GM12865 (cell line): ENCODE results near the gene TTC33.

Source experiments
- DNase-seq: peaks from one replicate; pipeline ENCODE4 v3.0.0; 2010; ENCODE audit warnings: low read depth
- H3K4me3 ChIP-seq: 2 replicates; pipeline ENCODE4 v1.5.1; 2011; ENCODE audit warnings: mild to moderate bottlenecking, low read depth, low read length, control low read depth
- CTCF ChIP-seq: IDR thresholded peaks from 2 replicates; pipeline ENCODE4 v1.5.1; 2011; ENCODE audit warnings: low read length, control low read depth, low read depth, inconsistent platforms; ENCODE audit not compliant: insufficient read depth; ENCODE audit errors: missing control alignments

TTC33 gene

DNA sequence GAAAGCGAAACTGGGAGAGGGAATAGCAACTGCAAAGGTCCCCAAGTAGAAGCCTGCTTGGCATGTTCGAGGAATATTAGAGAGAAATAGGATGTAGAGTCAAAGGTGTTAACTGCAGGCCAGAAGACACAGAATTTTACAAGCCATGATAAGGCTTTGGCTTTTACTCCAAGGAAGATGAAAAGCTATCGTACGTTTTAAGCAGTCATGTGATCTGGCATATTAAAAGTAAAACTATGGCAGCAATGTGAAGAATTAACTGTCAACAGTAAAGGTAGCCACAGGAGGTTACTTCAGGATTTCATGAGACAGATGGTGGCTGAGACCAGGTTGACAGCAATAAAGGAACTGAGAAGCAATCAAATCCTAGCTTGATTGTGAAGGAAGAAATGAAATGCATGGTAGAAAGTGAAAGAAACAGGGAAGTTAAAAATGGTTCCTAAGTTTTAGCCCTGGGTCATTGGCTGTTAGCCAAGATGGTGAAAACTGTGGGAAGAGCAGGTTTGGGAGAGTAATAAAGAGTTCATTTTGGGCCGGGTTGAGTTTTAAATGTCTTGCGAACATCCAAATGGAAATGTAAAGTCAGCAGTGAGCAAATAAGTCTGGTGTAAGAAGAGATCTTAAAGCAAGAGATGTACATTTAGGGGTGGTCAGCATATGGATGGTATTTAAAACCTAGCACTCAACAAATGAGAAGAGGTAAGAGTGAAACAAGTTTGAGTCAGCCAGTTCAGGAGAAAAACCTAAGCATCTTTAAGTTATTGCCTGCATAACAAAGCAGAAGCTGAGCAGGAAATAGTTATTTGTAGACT is 20.3 kb upstream of the TTC33 start:
- H3K4me3 ChIP-seq, result no peak overlapping the region
- no peak for TF ChIP-seq CTCF
- DNase-seq, result no peak

DNA sequence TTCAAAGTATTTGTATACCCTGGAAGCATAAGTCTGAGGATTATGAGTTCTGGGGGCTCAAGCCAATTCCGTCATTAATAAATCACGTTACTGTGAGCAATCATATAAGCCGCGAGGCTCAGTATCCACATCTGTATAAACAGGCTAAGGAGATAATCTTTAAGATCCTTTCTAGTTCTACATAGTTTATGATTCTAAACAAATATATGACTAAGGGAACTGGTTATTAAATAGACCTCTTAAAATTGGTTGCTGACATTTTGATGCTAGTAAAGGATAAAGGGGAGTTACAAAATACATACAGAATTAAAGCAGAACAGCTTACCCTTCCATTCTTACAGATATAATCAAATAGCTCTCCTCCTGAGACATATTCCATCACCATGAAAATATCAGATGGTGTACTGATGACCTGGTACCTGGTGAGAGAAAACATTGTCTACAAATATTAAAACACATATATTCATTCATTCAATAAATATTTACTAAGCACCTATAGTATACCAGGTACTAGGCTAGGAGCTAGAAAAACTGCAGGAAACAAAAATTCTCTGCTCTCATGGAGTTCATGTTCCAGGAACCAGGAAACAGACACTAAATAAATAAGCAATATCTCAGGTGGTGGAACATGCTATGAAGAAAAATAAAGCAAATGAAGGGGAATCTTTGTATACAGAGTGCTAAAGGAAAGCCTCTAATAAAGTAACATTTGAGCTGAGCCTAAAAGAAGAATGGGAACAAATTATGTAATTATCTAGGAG is 19.5 kb upstream of the TTC33 start:
- TF ChIP-seq CTCF, result no peak
- DNase-seq, result no peak
- H3K4me3 ChIP-seq, result no peak overlapping the region

DNA sequence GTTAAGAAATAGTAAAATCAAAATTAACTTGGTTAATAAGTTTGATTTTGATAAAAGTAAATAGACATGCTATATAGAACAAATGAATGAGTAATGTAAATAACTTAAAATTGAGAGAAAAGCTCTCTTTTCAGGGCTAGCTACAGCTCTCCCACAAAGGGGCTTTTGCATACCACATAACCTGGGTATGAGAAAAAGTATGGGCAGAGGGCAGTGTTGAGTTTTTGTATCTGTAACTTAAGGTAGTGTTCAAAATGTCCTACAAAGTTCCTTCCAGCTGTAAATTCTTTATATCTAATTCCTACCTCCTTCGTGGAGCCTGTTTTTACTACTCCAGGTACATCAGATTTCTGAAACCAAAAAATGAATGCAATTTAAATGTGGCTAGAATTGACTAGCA is 18.9 kb upstream of the TTC33 start:
- no peak for TF ChIP-seq CTCF
- H3K4me3 ChIP-seq, result no peak overlapping the region
- no peak for DNase-seq

GRCh38 chr5:40770764-40771163 is 15.0 kb upstream of the TTC33 start:
- DNase-seq, result no peak

GRCh38 chr5:40762705-40763104 is 6.9 kb upstream of the TTC33 start:
- DNase-seq, result no peak
- no peak for TF ChIP-seq CTCF
- H3K4me3 ChIP-seq, result no peak overlapping the region

More at GRCh38 chr5:40770764-40771163, 15.0 kb upstream of the TTC33 start:
- no peak overlapping the region for H3K4me3 ChIP-seq
- TF ChIP-seq CTCF, result no peak

- no peak for TF ChIP-seq CTCF
- no peak overlapping the region for H3K4me3 ChIP-seq
- DNase-seq, result no peak
These were observed 1.6 kb upstream of the TTC33 start for GRCh38 chr5:40757400-40757799.
